Suprapubic skin (tissue), 4 donors: Measurements from ENCODE around the gene PHOSPHO1.

Source experiments
- POLR2A ChIP-seq, 2 donors: fragments of 450-650 bp; IDR thresholded peaks; one replicate each; pipeline ENCODE4 v1.6.1; 2017; ENCODE audit warnings: antibody characterized with exemption in 2 of 2, mild to moderate bottlenecking in 2 of 2, moderate library complexity in 2 of 2
- POLR2AphosphoS5 ChIP-seq, 3 donors: sonication (generic); formaldehyde crosslinking; IDR thresholded peaks; one replicate each; pipeline ENCODE4 v1.6.1; 2017; ENCODE audit warnings: antibody characterized with exemption in 3 of 3
- TF ChIP-seq, protein P1 (sequence below), 2 donors: fragments of 200-600 bp in 1 of 2; fragments of 450-650 bp in 1 of 2; sonication (generic) in 1 of 2; IDR thresholded peaks; one replicate each; pipeline ENCODE4 v1.5.1; 2016 to 2019; ENCODE audit warnings: antibody characterized with exemption in 2 of 2, mild to moderate bottlenecking in 1 of 2, moderate library complexity in 1 of 2

DNA sequence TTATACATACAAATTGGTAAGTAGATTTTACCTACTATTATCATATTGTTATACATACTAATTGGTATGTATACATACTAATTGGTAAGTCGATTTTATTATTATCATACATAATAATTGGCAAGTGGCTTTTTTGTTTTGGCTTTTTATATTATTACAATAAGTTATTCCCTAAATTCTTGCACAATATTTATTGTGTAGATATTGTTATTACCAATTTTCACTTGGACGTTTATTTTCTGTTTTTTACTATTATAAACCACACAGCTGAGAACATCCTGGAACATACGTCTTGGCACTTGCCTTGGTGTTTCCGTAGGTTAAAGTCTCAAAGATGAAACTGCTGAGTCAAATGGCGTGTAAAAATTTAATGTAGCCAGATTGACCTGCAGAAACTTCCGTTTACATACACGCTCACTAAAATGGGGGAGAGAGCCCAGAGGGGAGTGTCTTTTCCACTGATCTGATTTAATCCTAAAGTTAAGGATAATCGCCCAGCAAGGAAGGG lies 39.1 kb downstream of the PHOSPHO1 start:
- TF ChIP-seq, protein P1, sequence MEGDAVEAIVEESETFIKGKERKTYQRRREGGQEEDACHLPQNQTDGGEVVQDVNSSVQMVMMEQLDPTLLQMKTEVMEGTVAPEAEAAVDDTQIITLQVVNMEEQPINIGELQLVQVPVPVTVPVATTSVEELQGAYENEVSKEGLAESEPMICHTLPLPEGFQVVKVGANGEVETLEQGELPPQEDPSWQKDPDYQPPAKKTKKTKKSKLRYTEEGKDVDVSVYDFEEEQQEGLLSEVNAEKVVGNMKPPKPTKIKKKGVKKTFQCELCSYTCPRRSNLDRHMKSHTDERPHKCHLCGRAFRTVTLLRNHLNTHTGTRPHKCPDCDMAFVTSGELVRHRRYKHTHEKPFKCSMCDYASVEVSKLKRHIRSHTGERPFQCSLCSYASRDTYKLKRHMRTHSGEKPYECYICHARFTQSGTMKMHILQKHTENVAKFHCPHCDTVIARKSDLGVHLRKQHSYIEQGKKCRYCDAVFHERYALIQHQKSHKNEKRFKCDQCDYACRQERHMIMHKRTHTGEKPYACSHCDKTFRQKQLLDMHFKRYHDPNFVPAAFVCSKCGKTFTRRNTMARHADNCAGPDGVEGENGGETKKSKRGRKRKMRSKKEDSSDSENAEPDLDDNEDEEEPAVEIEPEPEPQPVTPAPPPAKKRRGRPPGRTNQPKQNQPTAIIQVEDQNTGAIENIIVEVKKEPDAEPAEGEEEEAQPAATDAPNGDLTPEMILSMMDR (IDR thresholded peaks at IDR 0.05), result no peak
- TF ChIP-seq POLR2A (IDR thresholded peaks at IDR 0.05), result no peak
- TF ChIP-seq POLR2AphosphoS5 (IDR thresholded peaks at IDR 0.05), result no peak
